Loucy (cell line): Measurements from ENCODE around the gene MYO5C.

Source experiments
- H2AFZ ChIP-seq: fragments of 200-600 bp; sonication (generic); 2 replicates; pipeline ENCODE4 v1.6.0; 2016; ENCODE audit warnings: antibody characterized with exemption, mild to moderate bottlenecking, low read length, moderate library complexity
- H3F3A ChIP-seq: fragments of 200-600 bp; 2 replicates; pipeline ENCODE4 v1.6.0; 2016; ENCODE audit warnings: antibody characterized with exemption, low read depth, mild to moderate bottlenecking
- H3K27me3 ChIP-seq: fragments of 200-600 bp; sonication (generic); 2 replicates; pipeline ENCODE4 v1.6.1; 2014; ENCODE audit warnings: low read length, mild to moderate bottlenecking; ENCODE audit not compliant: insufficient read depth, poor library complexity, severe bottlenecking
- H3K36me3 ChIP-seq: fragments of 200-600 bp; sonication (generic); 2 replicates; pipeline ENCODE4 v1.6.1; 2016; ENCODE audit warnings: low read length; ENCODE audit not compliant: insufficient read depth
- H3K4me1 ChIP-seq: fragments of 200-600 bp; sonication (generic); 2 replicates; pipeline ENCODE4 v1.5.1; 2014; ENCODE audit warnings: low read length, mild to moderate bottlenecking; ENCODE audit not compliant: insufficient read depth, poor library complexity, severe bottlenecking
- H3K4me2 ChIP-seq: fragments of 200-600 bp; sonication (generic); 2 replicates; pipeline ENCODE4 v1.6.0; 2014; ENCODE audit warnings: antibody characterized with exemption, low read length, low read depth, mild to moderate bottlenecking; ENCODE audit not compliant: poor library complexity, severe bottlenecking
- H3K4me3 ChIP-seq: fragments of 200-600 bp; sonication (generic); 2 replicates; pipeline ENCODE4 v1.5.1; 2014; ENCODE audit warnings: low read length, mild to moderate bottlenecking, mixed read lengths; ENCODE audit not compliant: poor library complexity, severe bottlenecking
- H3K79me2 ChIP-seq: fragments of 200-600 bp; sonication (generic); 2 replicates; pipeline ENCODE4 v1.6.1; 2014; ENCODE audit warnings: low read length; ENCODE audit not compliant: insufficient read depth
- H3K9ac ChIP-seq: fragments of 200-600 bp; sonication (generic); 2 replicates; pipeline ENCODE4 v1.6.0; 2014; ENCODE audit warnings: mild to moderate bottlenecking, low read depth, low read length, moderate library complexity; ENCODE audit not compliant: poor library complexity, severe bottlenecking
- H3K9me2 ChIP-seq: fragments of 200-600 bp; sonication (generic); replicated peaks from 2 replicates; pipeline ENCODE4 v1.6.1; 2016; ENCODE audit warnings: low read depth, low read length, mixed read lengths
- H3K9me3 ChIP-seq: fragments of 200-600 bp; sonication (generic); 2 replicates; pipeline ENCODE4 v1.6.1; 2014; ENCODE audit warnings: mild to moderate bottlenecking, antibody characterized with exemption, low read length, low read depth; ENCODE audit not compliant: insufficient read depth
- H4K20me1 ChIP-seq: fragments of 200-600 bp; sonication (generic); 2 replicates; pipeline ENCODE4 v1.6.0; 2014; ENCODE audit warnings: antibody characterized with exemption, low read length, mild to moderate bottlenecking; ENCODE audit not compliant: insufficient read depth, poor library complexity, severe bottlenecking
- EZH2phosphoT487 ChIP-seq: fragments of 200-600 bp; IDR thresholded peaks from 2 replicates; pipeline ENCODE4 v1.6.1; 2018; ENCODE audit warnings: antibody characterized with exemption, mild to moderate bottlenecking, moderate library complexity, borderline replicate concordance
- TF ChIP-seq, protein P1 (sequence below): fragments of 200-600 bp; sonication (generic); conservative IDR thresholded peaks from 2 replicates; pipeline ENCODE4 v1.5.1; 2014; ENCODE audit warnings: mild to moderate bottlenecking, antibody characterized with exemption, low read length

The MYO5C gene

DNA sequence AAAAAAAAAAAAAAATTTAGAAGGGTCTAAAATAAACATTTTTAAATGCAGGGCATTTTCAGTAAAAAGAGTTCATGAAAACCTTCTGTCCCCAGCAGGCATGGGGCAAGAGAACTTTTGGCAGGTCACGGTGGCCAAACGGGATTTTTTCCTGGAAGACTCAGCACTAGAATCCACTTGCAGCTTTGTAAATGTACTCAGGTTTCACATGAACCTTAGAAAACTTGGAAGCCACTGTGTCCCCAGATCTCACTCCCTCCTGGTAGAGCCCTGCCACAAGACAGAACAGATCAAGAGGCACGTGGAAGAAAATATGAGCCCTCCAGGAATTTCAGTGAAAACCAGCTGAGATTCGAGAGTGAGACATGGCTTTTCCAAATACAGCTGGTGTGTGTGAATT lies 102.3 kb downstream of the MYO5C start:
- no peak overlapping the region for H2AFZ ChIP-seq
- 0 out of 2 replicates have a peak, but pooled peaks cover 5% of the 10 kb centered on the region for H3K36me3 ChIP-seq
- no peaks in the 10 kb centered on the region for H3F3A ChIP-seq

DNA sequence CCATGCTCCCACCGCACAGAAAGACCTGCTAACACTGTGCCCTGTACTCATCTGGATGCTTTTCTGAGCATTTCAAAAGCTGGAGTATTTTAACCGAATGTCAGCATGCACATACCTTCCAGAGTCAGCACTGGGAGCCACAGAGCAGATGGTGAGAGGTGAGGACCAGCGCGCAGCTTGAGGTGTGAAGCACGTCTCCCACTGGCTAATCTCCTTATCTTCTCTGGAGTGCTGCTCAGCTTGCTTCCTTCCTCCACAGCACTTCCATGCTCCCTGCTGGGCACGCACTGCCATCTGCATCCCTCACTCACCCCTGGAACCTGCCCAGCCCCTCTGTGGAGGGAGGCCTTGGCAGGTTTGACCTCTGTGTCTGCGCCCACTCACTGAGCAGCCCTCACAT lies 104.4 kb downstream of the MYO5C start, which contains the start of gene GNB5:
Gene GNB5, minus strand, starts transcription at position 186 of the 400 bp plus-strand sequence. CDS start 6,716 bp downstream, outside the sequence.
- no peak within 1 kb of the TSS for H3K4me2 ChIP-seq
- H4K20me1 ChIP-seq, result no peaks in the 10 kb centered on the region
- no peaks in the 10 kb centered on the region for H3K9me2 ChIP-seq
- no peak within 1 kb of the TSS for H2AFZ ChIP-seq
- no peaks in the 10 kb centered on the region for H3F3A ChIP-seq
- no peaks in the 10 kb centered on the region for H3K9me3 ChIP-seq
- no peak within 1 kb of the TSS for H3K9ac ChIP-seq
- no peak within 1 kb of the TSS for H3K4me3 ChIP-seq
- H3K79me2 ChIP-seq, result no peaks in the 10 kb centered on the region
- no peak for TF ChIP-seq EZH2phosphoT487
- TF ChIP-seq, protein P1, sequence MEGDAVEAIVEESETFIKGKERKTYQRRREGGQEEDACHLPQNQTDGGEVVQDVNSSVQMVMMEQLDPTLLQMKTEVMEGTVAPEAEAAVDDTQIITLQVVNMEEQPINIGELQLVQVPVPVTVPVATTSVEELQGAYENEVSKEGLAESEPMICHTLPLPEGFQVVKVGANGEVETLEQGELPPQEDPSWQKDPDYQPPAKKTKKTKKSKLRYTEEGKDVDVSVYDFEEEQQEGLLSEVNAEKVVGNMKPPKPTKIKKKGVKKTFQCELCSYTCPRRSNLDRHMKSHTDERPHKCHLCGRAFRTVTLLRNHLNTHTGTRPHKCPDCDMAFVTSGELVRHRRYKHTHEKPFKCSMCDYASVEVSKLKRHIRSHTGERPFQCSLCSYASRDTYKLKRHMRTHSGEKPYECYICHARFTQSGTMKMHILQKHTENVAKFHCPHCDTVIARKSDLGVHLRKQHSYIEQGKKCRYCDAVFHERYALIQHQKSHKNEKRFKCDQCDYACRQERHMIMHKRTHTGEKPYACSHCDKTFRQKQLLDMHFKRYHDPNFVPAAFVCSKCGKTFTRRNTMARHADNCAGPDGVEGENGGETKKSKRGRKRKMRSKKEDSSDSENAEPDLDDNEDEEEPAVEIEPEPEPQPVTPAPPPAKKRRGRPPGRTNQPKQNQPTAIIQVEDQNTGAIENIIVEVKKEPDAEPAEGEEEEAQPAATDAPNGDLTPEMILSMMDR, result no peak
- no peaks in the 10 kb centered on the region for H3K27me3 ChIP-seq
- H3K4me1 ChIP-seq, result no peaks in the 10 kb centered on the region
- no peaks in the 10 kb centered on the region for H3K36me3 ChIP-seq

More for the DNA sequence above, 102.3 kb downstream of the MYO5C start:
- Histone ChIP-seq H3K4me1 (no peaks in the 10 kb centered on the region), H3K9me3 (no peaks in the 10 kb centered on the region), H3K4me3 (no peak overlapping the region), H4K20me1 (no peaks in the 10 kb centered on the region), H3K27me3 (no peaks in the 10 kb centered on the region), H3K9ac (no peak overlapping the region), H3K79me2 (no peaks in the 10 kb centered on the region), H3K4me2 (no peak overlapping the region), H3K9me2 (no peaks in the 10 kb centered on the region)
- TF ChIP-seq EZH2phosphoT487, result no peak
- TF ChIP-seq, protein P1, result no peak

DNA sequence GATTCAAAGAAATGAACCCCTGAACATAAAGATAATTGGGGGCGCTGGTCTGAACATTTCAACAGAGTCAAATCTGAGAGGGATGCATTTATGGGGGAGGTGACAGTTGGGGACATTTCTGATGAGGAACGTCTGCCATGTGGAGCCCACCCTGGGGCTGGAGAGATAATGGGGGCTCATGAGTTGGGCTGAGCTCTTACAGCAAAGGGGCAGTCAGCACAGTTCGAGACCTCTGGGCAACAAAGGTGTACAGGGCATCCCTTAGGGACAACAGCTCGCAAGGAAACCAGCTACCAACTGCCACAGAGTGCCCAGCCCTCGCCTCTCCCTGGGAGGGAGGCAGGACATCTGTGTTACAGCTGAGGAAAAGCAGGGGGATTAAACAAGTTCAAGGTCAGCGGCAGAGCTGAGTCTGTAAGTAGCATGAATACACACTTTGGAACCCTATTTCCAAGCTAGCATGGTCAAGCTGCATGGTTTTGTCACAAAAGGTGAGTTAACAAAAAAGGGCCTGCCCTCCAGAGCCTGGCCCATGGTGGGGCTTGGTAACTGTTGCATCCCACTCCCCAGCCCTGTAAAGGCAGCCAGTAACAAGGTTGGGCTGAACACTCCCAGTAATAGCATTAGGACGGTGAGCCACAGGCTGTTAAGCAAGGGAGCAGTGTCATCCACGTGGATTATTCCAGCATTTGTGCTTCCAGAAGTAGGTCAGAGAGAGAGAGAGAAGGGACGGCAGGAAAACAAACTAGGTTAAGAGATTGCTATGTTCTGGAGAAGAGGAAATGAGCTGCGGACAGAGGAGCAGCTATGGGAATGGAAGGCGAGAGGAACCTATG lies 108.7 kb downstream of the MYO5C start:
- H4K20me1 ChIP-seq, result no peaks in the 10 kb centered on the region
- H3F3A ChIP-seq, result no peaks in the 10 kb centered on the region
- H3K4me2 ChIP-seq, result no peak overlapping the region
- H3K36me3 ChIP-seq, result no peaks in the 10 kb centered on the region
- no peak overlapping the region for H2AFZ ChIP-seq
- TF ChIP-seq, protein P1, result no peak
- no peak for TF ChIP-seq EZH2phosphoT487
- H3K4me1 ChIP-seq, result no peaks in the 10 kb centered on the region
- H3K79me2 ChIP-seq, result no peaks in the 10 kb centered on the region
- no peaks in the 10 kb centered on the region for H3K9me3 ChIP-seq
- no peaks in the 10 kb centered on the region for H3K9me2 ChIP-seq
- no peaks in the 10 kb centered on the region for H3K27me3 ChIP-seq
- H3K4me3 ChIP-seq, result no peak overlapping the region
- no peak overlapping the region for H3K9ac ChIP-seq
